Stimulated activated CD8-positive, alpha-beta memory T cell treated with anti-CD3 and anti-CD28 coated beads, Interleukin-4, amount 100 ng/mL, for 48 hours (primary cell): ENCODE data around the gene RICTOR.
"Not testable (repeated sequence)": the region's sequence is repeated elsewhere in the genome, so short reads cannot be mapped to it uniquely, and the experiment has no call there.

ENCODE experiments used
- DNase-seq: peaks from one replicate; pipeline ENCODE4 v3.0.0-alpha.2; 2020

RICTOR gene

DNA sequence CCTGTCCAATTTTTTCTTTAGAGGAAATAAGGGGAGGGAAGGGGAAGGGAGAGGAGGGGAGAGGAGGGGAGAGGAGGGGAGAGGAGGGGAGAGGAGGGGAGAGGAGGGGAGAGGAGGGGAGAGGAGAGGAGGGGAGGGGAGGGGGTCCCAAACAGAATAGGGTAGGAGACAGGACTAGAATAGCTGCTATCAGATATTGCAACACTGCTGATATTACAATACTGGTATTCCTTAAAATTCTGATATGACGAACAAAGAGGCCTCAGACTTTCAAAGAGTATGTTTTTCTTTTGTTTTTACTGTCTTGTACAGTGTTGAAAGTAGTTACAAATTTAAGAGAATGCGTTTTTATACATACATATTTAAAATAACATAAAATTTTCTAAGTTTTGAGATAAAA lies 67.5 kb downstream of the RICTOR start:
- no peak for DNase-seq

DNA sequence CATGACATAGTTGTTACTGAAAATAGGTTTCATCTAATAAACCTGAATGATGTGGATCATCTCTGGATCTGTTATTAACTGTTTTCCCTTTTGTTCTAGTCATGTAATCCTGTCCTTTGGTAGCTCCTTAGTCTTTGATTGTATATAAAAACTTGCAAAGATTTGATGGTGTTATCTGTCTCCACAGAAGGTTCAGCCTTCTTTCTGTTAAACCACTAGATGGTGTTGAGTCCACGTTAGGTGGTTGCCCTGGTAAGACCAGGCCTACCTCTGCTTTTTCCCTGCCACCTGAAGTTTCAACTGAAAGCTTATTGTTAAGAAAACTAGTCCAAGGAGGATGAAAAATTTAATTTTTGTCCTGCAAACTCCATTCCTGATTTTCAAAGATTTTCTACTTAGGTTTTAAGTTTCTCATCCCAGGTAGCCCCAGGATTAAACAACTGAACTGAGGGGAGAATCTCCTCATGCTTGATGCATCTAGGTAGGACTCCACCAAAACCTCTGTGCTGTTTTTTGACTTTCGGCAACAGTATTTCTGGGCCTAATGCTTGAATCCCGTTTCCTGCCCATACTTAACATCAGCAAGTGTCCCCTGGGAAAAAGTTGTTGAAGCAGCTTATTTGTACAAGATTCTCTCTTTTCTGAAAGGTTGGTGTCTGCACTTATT lies 68.5 kb downstream of the RICTOR start:
- DNase-seq: no peak

DNA sequence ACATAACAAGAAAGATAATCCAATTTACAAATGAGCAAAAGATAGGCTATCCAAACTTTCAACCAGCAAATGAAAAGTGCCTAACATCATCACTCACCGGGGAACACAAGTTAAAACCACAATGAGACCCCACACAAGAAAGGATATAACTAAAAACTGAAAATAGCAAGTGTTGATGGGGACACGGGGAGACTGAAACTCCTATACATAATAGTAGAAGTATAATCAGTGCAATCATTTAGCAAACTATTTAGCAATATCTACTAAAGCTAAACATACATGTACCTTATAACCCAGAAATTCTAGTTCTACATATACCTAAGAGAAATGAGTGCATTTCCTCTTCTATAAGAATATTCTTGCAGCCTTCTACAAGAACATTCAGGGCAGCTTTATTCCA lies 72.5 kb downstream of the RICTOR start:
- no peak for DNase-seq

DNA sequence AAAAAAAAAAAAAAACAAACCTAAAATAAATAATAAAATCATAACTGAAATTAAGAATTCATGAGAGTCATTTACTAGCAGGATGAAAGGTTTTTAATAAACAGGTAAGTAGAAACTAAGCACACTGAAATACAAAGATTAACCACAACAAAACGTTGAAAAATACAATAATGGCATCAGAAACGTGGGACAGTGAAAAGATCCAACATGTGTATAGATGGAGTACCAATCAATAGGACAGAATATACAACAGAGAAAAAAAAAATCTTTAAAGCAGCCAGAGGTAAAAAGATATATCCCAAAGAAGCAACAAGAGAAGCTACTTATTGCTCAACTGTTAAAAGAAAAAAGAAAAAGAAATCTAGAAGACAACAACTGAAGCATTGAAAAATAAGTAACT lies 75.2 kb downstream of the RICTOR start:
- DNase-seq: no peak

DNA sequence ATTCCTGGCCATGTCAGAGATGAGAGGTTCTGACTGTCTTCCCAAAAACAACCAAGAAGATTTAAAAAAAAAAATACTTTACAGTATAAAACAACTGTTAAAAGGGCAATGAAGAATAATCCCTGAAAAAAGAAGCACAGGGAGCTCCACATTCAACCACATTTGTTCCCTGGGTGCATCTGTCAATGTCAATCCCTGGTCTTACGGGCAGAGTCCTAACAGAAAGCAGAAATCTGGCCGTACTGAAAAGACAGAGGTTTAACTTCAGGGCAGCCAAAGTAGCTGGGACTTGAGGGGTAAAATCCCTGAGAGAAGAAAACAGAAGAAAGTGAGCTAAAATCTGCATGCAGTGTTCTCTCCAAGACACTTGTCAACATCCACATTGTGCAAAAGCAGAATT lies 76.6 kb downstream of the RICTOR start:
- no peak for DNase-seq

DNA sequence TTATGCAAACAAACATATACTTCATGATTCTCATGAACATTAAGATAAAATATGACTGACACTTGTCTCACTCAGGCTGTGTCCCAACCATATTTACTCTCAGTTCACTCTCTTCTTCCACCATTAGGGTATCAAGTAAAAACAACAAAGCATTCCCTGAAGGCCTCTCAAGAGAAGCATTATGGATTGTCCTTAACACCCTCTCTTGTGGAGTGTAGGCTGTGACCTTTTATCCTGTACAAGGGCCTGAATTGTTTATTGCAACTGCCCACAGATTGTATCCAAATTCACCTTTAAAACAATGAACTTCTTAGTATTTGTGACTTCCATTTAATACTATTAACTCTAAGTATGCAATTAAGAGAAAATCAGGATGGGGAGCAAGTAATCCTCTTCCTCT lies 78.1 kb downstream of the RICTOR start:
- no peak for DNase-seq

DNA sequence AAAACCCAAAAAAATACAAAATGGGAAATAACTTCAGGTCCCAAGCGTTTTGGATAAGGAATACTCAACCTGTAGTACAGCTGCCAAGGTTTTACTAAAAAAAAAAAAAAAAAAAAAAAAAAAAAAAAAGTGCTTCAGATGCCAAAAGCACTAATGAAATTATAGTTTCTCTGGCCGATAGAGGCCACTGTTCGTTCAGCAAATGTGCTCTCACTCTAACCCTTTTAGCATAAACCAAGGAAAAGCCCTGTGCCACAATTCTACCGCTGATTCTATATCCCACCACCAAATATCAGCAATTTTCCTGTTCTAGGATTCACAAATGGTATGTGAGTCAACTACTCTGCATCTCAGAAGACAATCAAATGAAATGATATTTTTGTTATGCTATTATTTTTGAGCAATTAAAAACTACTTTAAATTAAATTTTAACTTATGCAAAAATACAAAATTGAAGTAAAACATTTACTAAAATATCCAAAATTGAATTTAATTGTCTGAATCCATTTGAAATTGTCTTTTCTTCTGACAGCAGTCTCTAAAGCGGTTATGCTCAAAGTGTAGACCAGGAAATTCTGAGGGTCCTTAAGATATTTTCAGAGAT lies 79.8 kb downstream of the RICTOR start:
- no peak for DNase-seq

DNA sequence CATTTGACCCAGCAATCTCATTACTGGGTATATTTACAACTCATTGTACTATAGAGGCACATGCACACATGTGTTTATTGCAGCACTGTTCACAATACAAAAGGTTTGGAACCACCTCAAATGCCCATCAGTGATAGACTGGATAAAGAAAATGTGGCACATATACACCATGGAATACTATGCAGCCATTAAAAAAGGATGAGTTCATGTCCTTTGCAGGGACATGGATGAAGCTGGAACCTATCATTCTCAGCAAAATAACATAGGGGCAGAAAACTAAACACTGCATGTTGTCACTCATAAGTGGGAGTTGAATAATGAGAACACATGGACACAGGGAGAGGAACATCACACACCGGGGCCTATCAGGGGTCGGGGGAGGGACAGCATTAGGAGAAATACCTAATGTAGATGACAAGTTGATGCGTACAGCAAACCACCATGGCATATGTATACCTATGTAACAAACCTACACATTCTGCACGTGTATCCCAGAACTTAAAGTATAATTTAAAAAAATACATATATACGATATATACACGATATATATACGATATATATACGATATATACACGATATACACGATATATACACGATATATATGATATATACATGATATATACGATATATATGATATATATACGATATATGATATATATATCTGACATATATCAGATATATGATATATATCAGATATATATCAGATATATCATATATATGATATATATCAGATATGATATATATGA lies 84.1 kb downstream of the RICTOR start:
- DNase-seq: not testable (repeated sequence)

DNA sequence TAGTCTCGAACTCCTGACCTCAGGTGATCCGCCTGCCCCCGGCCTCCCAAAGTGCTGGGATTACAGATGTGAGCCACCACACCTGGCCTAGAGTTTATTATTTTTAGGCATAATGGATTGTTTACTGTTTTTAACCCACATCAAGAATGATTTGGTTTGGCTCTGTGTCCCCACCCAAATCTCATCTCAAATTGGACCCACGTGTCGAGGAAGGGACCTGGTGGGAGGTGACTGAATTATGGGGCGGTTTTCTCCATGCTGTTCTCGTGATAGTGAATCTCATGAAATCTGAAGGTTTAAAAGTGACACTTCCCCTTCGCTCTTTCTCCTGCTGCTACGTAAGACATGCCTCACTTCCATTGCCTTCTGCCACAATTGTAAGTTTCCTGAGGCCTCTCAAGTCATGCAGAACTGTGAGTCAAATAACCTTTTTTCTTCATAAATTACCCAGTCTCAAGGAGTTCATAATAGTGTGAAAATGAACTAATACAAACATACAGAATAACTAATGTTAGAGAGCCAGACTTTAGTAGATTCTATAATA lies 88.2 kb downstream of the RICTOR start:
- no peak for DNase-seq

DNA sequence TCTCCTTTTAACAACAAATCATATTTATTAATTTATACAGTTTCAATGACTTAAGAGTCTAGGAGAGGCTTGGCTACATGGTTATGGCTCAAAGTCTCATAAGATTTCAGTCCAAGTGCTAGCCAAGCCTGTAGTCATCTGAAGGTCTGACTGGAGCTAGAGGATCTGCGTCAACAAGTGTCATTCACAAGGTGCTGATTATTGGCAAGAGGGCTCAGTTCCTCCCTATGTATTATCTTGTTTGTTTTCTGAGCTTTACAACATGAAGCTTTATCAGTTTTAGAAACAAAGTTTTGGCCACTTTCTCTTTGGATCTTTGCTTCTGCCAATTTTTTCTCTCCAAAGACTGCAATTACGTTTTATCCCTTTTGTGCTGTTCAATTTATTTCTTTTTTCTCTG lies 94.7 kb downstream of the RICTOR start:
- no peak for DNase-seq

DNA sequence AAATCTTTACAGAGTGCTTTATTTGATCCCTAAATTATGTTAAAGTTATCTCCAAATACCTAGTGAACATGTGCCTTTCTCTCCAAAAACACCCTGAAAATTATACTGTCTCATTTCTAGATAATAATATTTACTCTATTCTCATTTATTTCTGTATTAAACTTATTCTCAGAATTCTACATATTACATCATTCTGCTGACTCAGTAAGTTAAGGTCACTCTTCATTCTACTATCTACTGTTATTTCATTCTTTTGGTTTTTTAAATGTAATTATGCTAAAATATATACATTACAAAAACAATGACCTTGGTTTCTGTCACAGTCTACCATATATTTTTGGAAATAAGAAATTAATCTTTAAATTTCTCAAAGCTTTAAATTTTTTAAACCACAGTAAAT lies 96.2 kb downstream of the RICTOR start:
- no peak for DNase-seq

DNA sequence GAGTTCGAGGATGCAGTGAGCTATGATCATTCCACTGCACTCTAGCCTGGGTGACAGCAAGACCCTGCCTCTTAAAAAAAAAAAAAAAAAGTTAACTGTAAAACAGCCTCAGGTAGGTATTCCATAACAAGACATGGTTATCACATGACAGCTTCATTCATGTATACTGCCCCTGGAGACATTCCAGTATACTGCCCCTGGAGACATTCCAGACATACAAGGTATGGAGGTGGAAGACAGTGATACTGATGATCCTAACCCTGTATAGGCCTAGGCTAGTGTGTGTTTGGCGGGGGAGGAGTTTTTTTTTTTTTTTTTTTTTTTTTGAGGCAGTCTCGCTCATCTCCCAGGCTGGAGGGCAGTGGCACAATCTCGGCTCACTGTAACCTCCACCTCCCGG lies 105.5 kb downstream of the RICTOR start:
- DNase-seq: no peak

DNA sequence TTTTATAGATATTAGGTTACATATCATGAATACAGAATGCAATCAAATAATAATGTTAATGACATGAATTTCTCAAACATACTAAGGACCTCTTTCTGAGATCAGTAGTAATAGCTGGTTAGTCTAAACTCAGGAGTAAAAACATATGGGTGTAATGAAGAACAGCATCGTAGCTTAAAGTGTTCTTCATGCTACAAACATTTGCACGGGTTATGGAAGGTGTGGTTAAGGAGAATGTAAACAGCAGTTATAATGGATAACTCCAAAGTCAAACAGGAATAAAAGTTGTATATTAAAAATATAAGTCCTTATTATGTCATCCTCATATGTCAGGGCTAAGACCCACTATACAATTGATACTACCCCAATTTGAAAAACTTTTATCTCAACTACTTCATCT lies 112.5 kb downstream of the RICTOR start:
- DNase-seq: no peak

DNA sequence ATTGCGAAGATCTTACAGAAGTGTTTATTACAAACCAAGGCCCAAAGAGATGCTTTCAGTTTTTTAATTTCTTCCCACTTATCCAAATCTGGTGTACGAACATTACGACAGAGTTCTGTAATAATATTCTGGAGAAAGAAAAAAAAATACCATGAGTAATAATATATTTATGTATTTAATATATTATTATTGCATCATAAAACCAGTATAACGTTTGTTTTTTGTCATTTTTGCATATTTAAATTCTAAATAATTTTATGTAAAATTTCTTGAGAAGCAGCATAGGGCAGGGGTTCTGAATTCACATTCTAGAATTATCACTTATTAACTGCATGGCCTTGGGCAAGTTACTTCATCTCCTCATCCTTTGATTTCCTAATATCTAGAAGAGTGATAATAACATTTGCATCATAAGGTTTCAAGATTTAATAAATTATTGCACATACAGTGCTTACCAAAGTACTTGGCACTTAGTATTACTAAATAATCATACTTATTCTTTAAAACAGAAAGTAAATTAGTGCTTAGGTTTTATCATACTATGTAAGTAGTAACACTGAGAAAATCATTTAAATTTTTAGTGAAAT lies 120.7 kb downstream of the RICTOR start:
- no peak for DNase-seq

DNA sequence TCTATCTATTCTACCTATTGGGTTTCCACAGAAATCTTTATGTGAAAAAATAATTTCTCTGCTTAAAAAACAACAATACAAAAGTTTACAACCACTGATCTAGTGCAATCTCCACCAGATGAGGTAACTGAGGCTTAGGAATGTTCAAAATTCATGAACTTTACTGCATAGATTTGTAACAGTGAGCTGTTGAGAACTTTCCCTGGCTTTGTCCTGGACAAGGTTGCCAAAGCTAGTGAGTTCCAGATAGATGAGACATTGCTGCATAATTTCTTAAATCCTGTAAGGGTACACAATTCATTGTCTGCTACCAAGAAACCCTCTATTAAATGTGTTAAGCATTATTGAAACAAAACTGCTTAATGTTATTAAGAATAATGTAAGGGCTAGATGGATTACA lies 125.7 kb downstream of the RICTOR start:
- no peak for DNase-seq

DNA sequence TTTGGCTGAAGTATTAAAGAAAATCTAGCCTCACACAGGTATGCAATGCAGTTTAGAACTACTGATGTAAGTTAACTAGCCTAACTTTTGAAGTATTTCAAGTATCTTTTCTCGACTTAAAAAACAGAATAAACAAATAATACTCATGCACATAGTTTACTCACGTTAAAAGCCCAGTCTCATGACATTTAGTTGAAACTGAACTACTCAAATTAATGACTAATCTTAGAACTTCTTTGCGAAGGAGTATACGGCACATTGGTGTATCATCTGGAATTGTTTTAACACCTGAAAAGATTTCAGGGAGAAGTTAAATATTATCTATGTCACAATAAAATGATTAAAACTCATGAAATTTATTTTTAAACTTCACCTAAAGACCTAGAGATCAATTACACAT lies 129.9 kb downstream of the RICTOR start:
- DNase-seq: no peak

DNA sequence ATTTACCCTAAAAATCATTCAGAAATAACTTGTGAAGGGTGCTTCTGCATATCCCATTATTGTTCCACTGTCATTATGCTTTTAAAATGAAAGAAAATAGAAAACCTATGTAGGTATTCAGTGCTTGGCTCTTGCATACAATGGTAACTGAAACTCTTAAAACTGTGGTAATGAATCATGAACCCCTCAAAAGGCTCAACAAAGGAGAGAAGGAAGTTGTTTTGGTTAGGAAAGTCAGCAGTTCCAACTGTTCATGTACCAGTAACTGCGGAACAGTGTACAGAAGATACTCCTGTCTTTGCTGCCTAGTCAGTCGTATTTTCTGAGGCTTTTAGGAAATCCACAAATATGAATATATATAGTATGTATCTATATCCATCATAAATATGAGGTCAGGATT lies 132.3 kb downstream of the RICTOR start:
- DNase-seq: no peak

DNA sequence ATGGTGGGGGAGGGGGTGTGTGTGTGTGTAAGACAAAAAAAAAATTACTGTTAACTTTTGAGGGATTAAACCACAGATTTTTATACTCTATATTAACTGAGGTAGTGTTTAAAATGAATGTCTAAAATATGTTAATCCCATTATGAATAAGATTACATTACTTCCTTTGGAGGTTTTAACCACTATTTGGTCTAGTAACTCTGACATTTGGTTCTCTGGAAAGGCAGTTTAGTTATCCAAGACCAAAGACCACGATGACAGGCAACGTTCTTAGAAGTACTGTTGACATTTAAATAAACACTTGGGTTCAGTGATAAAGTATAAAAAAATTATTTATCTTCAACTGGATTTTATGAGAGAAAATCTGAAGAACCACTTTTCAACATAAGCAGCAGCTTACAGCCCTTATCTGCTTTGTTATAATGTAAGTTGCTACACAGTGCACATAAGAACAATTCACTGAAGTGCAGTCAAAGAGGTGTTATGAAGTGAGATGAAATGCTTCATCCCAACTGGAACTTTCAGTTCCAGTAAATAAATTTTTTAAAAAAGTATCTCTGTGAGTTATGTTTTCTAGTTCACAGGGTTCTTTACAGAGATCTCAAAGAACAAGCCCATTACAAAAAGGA lies 133.9 kb downstream of the RICTOR start:
- no peak for DNase-seq

DNA sequence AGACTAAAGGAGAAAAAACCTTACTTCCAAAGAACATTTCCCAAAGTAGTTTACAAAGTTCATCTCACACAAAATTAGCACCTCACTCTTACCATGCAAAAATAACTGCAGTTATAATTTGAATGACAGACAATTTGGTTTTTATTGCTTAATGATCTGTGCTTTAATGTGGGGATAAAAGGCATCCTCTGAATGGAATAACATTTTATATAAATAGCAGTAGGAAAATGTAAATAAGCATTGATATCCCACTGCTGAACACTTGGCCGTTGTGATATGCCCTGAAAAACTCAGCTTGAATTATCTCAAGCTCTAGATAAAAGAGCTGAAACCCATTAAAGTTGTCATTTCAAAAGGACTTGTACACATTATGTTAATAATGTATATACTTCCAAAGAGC lies 135.2 kb downstream of the RICTOR start:
- DNase-seq: no peak

DNA sequence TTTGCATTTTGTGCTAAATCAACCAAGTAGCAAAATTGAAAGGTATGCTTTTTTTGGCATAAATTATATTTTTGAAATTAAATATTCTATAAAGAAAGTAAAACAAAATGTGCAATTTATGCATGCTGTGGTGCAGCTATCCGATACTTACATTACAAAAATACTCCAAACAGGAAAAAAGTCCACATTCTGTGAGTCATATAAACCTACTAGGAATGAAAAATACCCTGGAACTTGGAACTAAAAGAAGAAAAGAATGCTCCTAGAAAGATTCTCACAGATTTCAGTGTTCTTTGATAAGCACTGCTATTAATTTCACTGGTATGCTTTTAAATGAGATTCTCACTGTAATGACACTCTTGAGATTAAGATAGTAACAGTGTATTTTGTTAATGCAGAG lies 135.8 kb downstream of the RICTOR start:
- no peak for DNase-seq

DNA sequence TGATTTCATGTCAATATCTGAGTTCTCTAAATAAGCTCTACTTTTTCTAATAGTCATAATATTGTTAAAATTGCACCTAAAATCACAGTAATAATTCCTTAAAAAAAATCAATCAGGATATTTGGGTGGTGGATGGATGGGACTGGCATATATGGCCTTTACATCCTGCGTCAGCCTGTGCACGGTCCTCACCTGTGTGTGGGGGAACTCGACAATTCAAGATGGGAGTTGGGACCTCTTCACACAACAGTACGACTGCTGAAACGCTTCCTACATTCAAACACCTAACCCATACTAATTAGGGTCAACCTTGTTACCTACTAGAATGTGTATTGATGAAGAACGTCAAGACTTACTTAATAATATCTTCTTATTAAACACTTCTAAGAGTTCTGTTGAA lies 137.9 kb downstream of the RICTOR start:
- DNase-seq: no peak

DNA sequence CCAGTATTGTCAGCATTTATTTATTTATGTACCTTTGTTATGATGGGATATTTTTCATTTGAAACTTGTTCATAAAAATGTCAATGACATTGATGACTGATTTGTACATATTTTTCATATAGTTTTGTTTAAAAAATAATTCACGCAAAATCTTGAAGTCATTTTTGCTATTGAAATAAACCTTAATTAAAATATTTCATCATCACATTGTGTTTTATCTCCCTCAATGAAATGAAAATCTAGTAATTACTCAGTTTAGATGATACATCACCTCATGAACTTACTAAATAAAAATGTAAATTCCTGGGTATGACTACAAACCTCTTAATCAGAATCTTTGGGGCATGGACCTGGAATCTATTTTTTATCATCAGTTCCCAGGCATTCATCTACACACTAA lies 138.8 kb downstream of the RICTOR start:
- no peak for DNase-seq

DNA sequence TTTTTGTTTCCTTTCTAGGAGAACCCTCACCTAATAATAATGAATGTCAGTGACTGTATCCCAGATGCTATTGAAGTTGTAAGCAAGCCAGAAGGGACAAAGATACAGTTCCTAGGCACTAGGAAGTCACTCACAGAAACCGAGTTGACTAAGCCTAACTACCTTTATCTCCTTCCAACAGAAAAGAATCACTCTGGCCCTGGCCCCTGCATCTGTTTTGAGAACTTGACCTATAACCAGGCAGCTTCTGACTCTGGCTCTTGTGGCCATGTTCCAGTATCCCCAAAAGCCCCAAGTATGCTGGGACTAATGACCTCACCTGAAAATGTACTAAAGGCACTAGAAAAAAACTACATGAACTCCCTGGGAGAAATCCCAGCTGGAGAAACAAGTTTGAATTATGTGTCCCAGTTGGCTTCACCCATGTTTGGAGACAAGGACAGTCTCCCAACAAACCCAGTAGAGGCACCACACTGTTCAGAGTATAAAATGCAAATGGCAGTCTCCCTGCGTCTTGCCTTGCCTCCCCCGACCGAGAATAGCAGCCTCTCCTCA lies 141.3 kb downstream of the RICTOR start:
- DNase-seq: no peak
